CD4-positive, alpha-beta T cell (primary cell): Measurements from ENCODE around the gene PGM5. TPM values are rescaled to one million over a fixed set of nuclear protein-coding genes. Genes with fewer than 3 reads are reported as not detected.
"Not testable (repeated sequence)": the region's sequence is repeated elsewhere in the genome, so short reads cannot be mapped to it uniquely, and the experiment has no call there.

Source experiments
- ATAC-seq: fragments of 200-7000 bp; cut with Tn5 transposase; one replicate; pipeline ENCODE4 v1.10.0; 2022; ENCODE audit warnings: mild to moderate bottlenecking; ENCODE audit not compliant: poor library complexity
- CTCF ChIA-PET: fragments of 350-600 bp; sonication (Branson Sonifier 250); formaldehyde crosslinking; loops from one replicate; lab custom pipeline; 2021; ENCODE audit warnings: antibody characterized with exemption, inconsistent platforms; lab: Charles Lee
- POLR2A ChIA-PET: fragments of 350-600 bp; sonication (Branson Sonifier 250); formaldehyde crosslinking; loops from one replicate; lab custom pipeline; 2021; ENCODE audit warnings: antibody characterized with exemption, inconsistent platforms; lab: Charles Lee
- DNase-seq, 14 experiments: peaks; one replicate each; pipeline ENCODE4 v3.0.0-alpha.2; 2013 to 2020; ENCODE audit warnings: mixed read lengths in 2 of 14
- H3K27ac ChIP-seq, 2 donors: one replicate each; pipeline versions ENCODE4 v1.5.1 to v1.7.0; 2013; ENCODE audit warnings: low read length in 2 of 2, low read depth in 1 of 2, mild to moderate bottlenecking in 1 of 2
- H3K27me3 ChIP-seq, 2 experiments: 1 replicate in 1 of 2; 2 replicates in 1 of 2; pipeline versions ENCODE4 v1.6.1 to v1.7.0; 2013; ENCODE audit warnings: low read length in 2 of 2, control low read depth in 1 of 2, mild to moderate bottlenecking in 1 of 2, moderate library complexity in 1 of 2; ENCODE audit not compliant: insufficient read depth in 2 of 2, control insufficient read depth in 1 of 2
- H3K36me3 ChIP-seq: one replicate; pipeline ENCODE4 v1.6.1; 2013; ENCODE audit warnings: low read length, control low read depth; ENCODE audit not compliant: insufficient read depth
- H3K4me1 ChIP-seq: one replicate; pipeline ENCODE4 v1.6.1; 2013; ENCODE audit warnings: low read length, control low read depth; ENCODE audit not compliant: insufficient read depth
- H3K4me3 ChIP-seq: one replicate; pipeline ENCODE4 v1.5.1; 2013; ENCODE audit warnings: mild to moderate bottlenecking, low read length, moderate library complexity
- H3K9me3 ChIP-seq, 2 experiments: 1 replicate in 1 of 2; 2 replicates in 1 of 2; pipeline versions ENCODE4 v1.6.1 to v1.7.0; 2013; ENCODE audit warnings: low read length in 2 of 2, mild to moderate bottlenecking in 2 of 2, control low read depth in 1 of 2, moderate library complexity in 1 of 2; ENCODE audit not compliant: control insufficient read depth in 1 of 2, insufficient read depth in 1 of 2
- H3K27ac Mint-ChIP-seq: one replicate; pipeline ENCODE4 v1.8.0; 2020; ENCODE audit warnings: mixed read lengths
- H3K27me3 Mint-ChIP-seq: one replicate; pipeline ENCODE4 v1.8.0; 2021; ENCODE audit warnings: mixed read lengths
- H3K36me3 Mint-ChIP-seq: one replicate; pipeline ENCODE4 v1.8.0; 2021; ENCODE audit warnings: low read depth, mixed read lengths
- H3K4me1 Mint-ChIP-seq: one replicate; pipeline ENCODE4 v1.8.0; 2021; ENCODE audit warnings: low read depth, mixed read lengths
- H3K4me3 Mint-ChIP-seq: one replicate; pipeline ENCODE4 v1.8.0; 2020; ENCODE audit warnings: mild to moderate bottlenecking, mixed read lengths
- H3K9me3 Mint-ChIP-seq: one replicate; pipeline ENCODE4 v1.8.0; 2020; ENCODE audit warnings: mixed read lengths
- intact Hi-C, 2 experiments: fragments of 100-400 bp; cut with DNase I in 1 of 2; cut with micrococcal nuclease in 1 of 2; formaldehyde crosslinking; loops; one replicate each; pipeline versions ENCODE4 v1.15.1 to v1.9.0; 2023 to 2025; cut with DNase I, micrococcal nuclease
- total RNA-seq, 174 experiments: library from RNA in 2 of 174; stranded (reverse) in 2 of 174; gene quantifications; one replicate each; pipeline ENCODE4 v1.2.3 and lab custom pipeline; 2021 to 2026

Gene PGM5
- total RNA-seq, 2 experiments from 2014 or later = not detected

DNA sequence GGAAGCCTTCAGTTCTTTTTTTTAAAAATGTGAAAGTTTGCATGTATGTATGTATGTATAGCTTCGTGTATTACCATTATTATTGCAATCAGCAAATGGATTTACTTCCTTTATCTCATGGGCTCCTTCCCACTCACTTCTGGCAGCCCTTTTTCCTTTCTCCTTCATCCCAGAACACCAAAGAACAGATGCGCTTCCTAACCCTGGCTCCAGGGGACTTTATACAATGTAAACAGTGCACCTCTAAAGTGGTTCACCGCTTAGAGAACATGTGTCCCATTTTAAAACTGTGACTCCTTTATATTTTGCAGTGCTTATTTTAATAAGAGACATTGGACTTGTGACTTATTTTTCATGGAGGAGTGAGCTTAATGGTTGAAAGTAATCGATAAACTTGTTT is 13.2 kb upstream of the PGM5 start:
- intact Hi-C loops, H3K27ac ChIP-seq, H3K4me3 ChIP-seq, H3K36me3 ChIP-seq, DNase-seq, H3K27me3 ChIP-seq, H3K27ac Mint-ChIP-seq, H3K27me3 Mint-ChIP-seq, H3K9me3 Mint-ChIP-seq, H3K4me3 Mint-ChIP-seq, H3K4me1 ChIP-seq, H3K9me3 ChIP-seq, CTCF ChIA-PET, H3K4me1 Mint-ChIP-seq, POLR2A ChIA-PET, ATAC-seq, H3K36me3 Mint-ChIP-seq: not testable (repeated sequence)

DNA sequence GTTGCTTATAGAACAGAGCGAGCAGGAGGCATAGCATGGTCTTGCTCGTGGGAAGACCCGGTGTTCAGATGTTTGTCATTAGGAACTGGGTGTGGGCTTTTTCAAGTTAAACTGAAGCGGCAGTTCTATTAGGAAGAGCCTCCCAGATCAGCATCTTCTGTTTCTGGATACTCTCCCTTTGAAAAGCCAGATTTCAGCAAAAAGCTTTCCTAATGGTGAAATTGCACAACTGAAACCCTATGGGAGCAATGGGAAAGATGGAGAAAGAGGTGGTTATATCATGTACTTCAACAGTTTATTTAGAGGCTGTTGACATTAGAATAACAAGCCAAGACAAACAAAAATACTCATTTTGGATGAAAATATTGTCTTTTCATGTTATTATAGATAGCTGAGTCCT is 12.4 kb upstream of the PGM5 start:
- H3K36me3 ChIP-seq, H3K36me3 Mint-ChIP-seq, DNase-seq, H3K9me3 Mint-ChIP-seq, H3K27ac ChIP-seq, POLR2A ChIA-PET, H3K4me1 ChIP-seq, H3K27ac Mint-ChIP-seq, H3K4me3 ChIP-seq, intact Hi-C loops, H3K4me1 Mint-ChIP-seq, CTCF ChIA-PET, H3K4me3 Mint-ChIP-seq, H3K27me3 ChIP-seq, ATAC-seq, H3K9me3 ChIP-seq: not testable (repeated sequence)
- H3K27me3 Mint-ChIP-seq = peaks cover 10% of the 10 kb centered on the region

- POLR2A ChIA-PET, H3K4me1 ChIP-seq, H3K36me3 Mint-ChIP-seq, DNase-seq, H3K27ac Mint-ChIP-seq, H3K4me3 ChIP-seq, H3K27ac ChIP-seq, H3K9me3 ChIP-seq, CTCF ChIA-PET, H3K4me3 Mint-ChIP-seq, H3K36me3 ChIP-seq, intact Hi-C loops, H3K4me1 Mint-ChIP-seq, H3K9me3 Mint-ChIP-seq, ATAC-seq, H3K27me3 ChIP-seq: not testable (repeated sequence)
- peaks cover 15% of the 10 kb centered on the region for H3K27me3 Mint-ChIP-seq
Measured at GRCh38 chr9:68351689-68352088, 4.7 kb upstream of the PGM5 start.

DNA sequence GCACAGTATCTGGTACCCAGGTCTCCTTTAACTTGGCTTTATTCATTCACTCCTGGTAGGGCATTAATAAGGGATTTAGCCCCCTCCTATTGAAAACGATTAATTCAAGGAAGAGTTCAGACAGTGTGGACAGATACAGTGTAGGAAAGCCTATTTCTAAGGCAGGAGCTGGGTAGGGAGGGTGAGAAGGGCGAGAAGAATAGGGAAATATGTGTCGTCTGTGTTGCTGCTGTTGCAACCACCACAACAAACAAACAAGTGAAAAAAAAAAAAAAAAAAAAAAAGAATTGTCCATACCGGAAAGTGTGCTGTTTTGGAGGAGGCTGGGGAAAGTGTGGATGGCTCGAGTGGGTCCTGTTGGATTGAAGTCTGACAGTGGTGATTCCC is 425 bp upstream of the PGM5 start:
- DNase-seq, H3K4me3 Mint-ChIP-seq, H3K9me3 Mint-ChIP-seq, H3K4me1 Mint-ChIP-seq, H3K4me1 ChIP-seq, ATAC-seq, intact Hi-C loops, H3K36me3 ChIP-seq, CTCF ChIA-PET, POLR2A ChIA-PET, H3K27ac Mint-ChIP-seq, H3K36me3 Mint-ChIP-seq, H3K4me3 ChIP-seq, H3K27ac ChIP-seq, H3K9me3 ChIP-seq, H3K27me3 ChIP-seq: not testable (repeated sequence)
- peaks cover 27% of the 10 kb centered on the region for H3K27me3 Mint-ChIP-seq

DNA sequence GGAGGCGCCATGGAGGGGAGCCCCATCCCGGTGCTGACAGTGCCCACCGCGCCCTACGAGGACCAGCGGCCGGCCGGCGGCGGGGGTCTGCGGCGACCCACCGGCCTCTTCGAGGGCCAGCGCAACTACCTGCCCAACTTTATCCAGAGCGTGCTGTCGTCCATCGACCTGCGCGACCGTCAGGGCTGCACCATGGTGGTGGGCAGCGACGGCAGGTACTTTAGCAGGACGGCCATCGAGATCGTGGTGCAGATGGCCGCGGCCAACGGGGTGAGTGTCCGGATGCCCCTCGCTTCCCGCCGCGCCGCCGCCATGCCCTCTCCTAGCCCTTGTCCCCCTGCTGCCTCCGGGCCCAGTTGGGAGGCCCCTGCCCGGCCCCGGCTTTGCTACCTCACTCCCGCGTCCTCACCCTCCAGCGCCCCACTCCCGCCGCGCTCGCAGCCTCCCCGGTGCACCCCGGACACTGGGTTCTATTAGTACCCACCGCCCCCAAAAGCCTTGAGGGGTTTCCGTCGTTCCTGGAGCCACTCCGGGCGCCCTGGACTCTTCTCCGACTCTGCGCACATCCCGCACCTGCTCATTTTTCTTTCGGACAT is 806 bp downstream of the PGM5 start:
- H3K9me3 ChIP-seq, intact Hi-C loops, H3K27me3 ChIP-seq, ATAC-seq, H3K9me3 Mint-ChIP-seq, H3K4me3 ChIP-seq, H3K4me1 Mint-ChIP-seq, DNase-seq, H3K27ac Mint-ChIP-seq, CTCF ChIA-PET, H3K36me3 Mint-ChIP-seq, H3K27ac ChIP-seq, POLR2A ChIA-PET, H3K4me1 ChIP-seq, H3K36me3 ChIP-seq, H3K4me3 Mint-ChIP-seq: not testable (repeated sequence)
- peaks cover 27% of the 10 kb centered on the region for H3K27me3 Mint-ChIP-seq

DNA sequence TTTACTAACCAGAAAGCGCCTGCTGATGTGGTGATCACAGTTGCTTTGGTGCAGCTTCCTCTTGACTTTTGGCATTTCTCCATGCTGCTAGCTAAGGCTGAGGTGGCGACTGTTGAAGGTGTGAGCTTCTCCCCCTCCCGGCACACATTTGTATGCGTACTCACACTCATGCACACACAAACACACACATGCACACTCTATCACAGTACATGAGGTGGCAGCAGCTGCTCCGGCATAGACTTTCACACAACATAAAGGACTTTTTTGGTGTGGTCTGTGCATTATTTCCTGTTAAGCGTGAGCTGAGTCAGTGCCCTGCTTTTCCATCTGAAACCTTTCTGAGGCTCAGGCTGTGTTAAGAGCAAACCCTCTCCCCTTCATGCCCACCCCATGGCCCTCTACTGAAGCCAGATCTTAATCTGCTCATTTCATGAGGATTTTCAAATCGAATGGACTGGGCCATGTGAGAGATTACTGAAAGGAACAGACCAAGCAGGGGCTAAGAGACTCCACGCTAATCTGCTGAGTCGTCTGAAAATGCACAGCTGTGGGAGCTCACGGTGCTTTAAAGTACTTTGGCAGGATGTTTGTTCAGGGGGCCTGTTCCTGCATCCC is 10.6 kb downstream of the PGM5 start:
- H3K36me3 ChIP-seq, H3K36me3 Mint-ChIP-seq, CTCF ChIA-PET, H3K9me3 Mint-ChIP-seq, H3K4me3 ChIP-seq, H3K4me1 ChIP-seq, H3K27me3 Mint-ChIP-seq, H3K4me3 Mint-ChIP-seq, POLR2A ChIA-PET, H3K27ac ChIP-seq, H3K27ac Mint-ChIP-seq, H3K27me3 ChIP-seq, H3K9me3 ChIP-seq, H3K4me1 Mint-ChIP-seq, intact Hi-C loops: not testable (repeated sequence)
- ATAC-seq = peak; percentile 89
- peak in 4 of 14 experiments; percentile 2 to 9 (median 4) for DNase-seq

GRCh38 chr9:68375789-68376188 is 19.4 kb downstream of the PGM5 start:
- H3K36me3 ChIP-seq, H3K27ac Mint-ChIP-seq, H3K4me1 ChIP-seq, H3K9me3 Mint-ChIP-seq, CTCF ChIA-PET, H3K27me3 ChIP-seq, H3K27me3 Mint-ChIP-seq, H3K36me3 Mint-ChIP-seq, H3K4me1 Mint-ChIP-seq, H3K27ac ChIP-seq, POLR2A ChIA-PET, H3K9me3 ChIP-seq, H3K4me3 ChIP-seq, ATAC-seq, H3K4me3 Mint-ChIP-seq, DNase-seq, intact Hi-C loops: not testable (repeated sequence)
